Aorta (tissue), 5 donors: ENCODE data around the gene ST6GAL1. TPM values are rescaled to one million over a fixed set of nuclear protein-coding genes. Genes with fewer than 3 reads are reported as not detected.

Source experiments
- ATAC-seq: fragments of 200-7000 bp; cut with Tn5 transposase; one replicate; pipeline ENCODE4 v1.9.1; 2022; ENCODE audit warnings: moderate library complexity; ENCODE audit not compliant: low FRiP score
- DNase-seq, 2 donors: peaks; one replicate each; pipeline ENCODE4 v3.0.0-alpha.2; 2020
- H3K27ac ChIP-seq, 2 donors: one replicate each; pipeline ENCODE4 v1.5.1; 2013; ENCODE audit warnings: low read length in 2 of 2, mild to moderate bottlenecking in 2 of 2, moderate library complexity in 2 of 2, control low read depth in 1 of 2, inconsistent platforms in 1 of 2, low read depth in 1 of 2
- H3K27me3 ChIP-seq, 2 donors: one replicate each; pipeline ENCODE4 v1.6.1; 2013; ENCODE audit warnings: control low read depth in 1 of 2, low read length in 1 of 2, mild to moderate bottlenecking in 1 of 2, moderate library complexity in 1 of 2; ENCODE audit not compliant: insufficient read depth in 2 of 2, control insufficient read depth in 1 of 2
- H3K36me3 ChIP-seq, 2 donors: one replicate each; pipeline ENCODE4 v1.6.1; 2013; ENCODE audit warnings: control low read depth in 1 of 2, low read length in 1 of 2, mild to moderate bottlenecking in 1 of 2; ENCODE audit not compliant: insufficient read depth in 2 of 2, control insufficient read depth in 1 of 2
- H3K4me1 ChIP-seq, 2 donors: one replicate each; pipeline ENCODE4 v1.6.1; 2013; ENCODE audit warnings: low read length in 2 of 2, control low read depth in 1 of 2, mild to moderate bottlenecking in 1 of 2, moderate library complexity in 1 of 2; ENCODE audit not compliant: insufficient read depth in 2 of 2, control insufficient read depth in 1 of 2
- H3K4me3 ChIP-seq, 2 donors: one replicate each; pipeline ENCODE4 v1.5.1; 2013; ENCODE audit warnings: low read length in 2 of 2, control low read depth in 1 of 2, mild to moderate bottlenecking in 1 of 2
- H3K9me3 ChIP-seq: one replicate; pipeline ENCODE4 v1.6.1; 2013; ENCODE audit warnings: mild to moderate bottlenecking, low read length; ENCODE audit not compliant: control insufficient read depth
- WGBS, 2 donors: extraction: QIAGEN DNeasy Blood & Tissue Kit; methylation state at CpG; one replicate each; pipeline ENCODE4 v1.1.7; 2013; 5-methylcytosine and 5-hydroxymethylcytosine counted together
- intact Hi-C, 2 donors: fragments of 100-400 bp; cut with DNase I; formaldehyde crosslinking; loops; one replicate each; pipeline versions ENCODE4 v1.14.2 to v1.15.0; 2022
- polyA plus RNA-seq, 2 donors: library from polyadenylated mRNA; stranded (reverse); fragments of 200-250 nt; gene quantifications; one replicate each; pipeline ENCODE4 v1.2.3, GENCODE V29; 2013
- total RNA-seq, 2 donors: library from RNA; stranded (reverse); fragmentation: NEBNext Ultra II Directional; extraction: Animal tissue kit (Norgen Biotek cat#: 25700); gene quantifications; one replicate each; pipeline ENCODE4 v1.2.1, GENCODE V29; 2021
- donor health status: healthy with polysubstance abuse.
- donor health status: Bipolar disorder and iron deficiency.
- donor health status: DM: no; HTN: no; CAD: no.
- donor health status: DM: no; HTN: no; CAD: no.
- donor health status: DM: yes; HTN: yes; CAD: no.

The ST6GAL1 gene
- total and polyA plus RNA-seq, 4 donors, result 11.8 to 140 (median 50.4) TPM

DNA sequence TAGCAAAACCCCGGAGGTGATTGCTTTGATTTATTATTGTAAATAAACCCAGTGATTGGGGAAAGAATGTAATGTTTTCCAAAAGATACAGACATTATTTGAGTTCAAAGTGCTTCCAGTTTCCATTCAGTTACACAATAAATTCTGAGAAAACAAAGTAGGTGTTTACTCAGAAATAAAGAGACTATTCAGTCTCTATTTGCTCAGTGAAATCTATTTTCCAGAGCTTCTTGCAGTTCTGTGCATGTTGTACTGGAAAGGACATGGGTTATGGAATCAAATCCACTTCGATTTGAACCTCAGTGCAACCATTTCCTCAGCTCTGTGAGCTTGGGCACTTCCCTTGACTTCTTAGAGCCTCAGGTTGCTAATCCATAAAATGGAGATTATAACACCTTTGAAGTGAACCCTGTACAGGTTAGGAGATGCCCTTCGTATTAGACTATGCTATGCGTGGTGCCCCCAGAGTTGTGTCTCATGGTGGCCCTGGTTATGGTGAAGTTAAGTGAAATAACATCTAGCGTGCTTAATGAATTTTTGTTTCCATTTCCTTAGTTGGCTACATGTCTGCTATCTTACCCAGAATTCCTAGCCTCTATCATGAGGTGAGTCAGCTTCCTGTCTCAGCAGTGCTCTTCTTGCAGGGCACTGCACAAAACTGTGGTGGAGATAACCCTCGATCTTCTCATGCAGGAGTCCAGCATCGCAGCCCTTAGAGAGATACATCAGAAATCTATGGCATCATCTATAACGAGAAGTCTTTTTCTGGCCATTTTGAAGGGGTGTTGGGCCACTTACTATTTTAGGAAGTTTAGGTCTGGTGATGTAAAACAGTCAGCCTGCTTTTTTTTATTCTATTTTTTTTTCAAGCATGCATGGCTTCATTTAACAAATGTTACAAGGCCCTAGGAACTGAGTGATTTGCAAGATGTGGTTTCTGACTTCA lies 111.3 kb downstream of the ST6GAL1 start:
- DNase-seq, result no peak
- intact Hi-C loops, result loop anchor here in 1 of 2 donors (5.0 kb wide), 2 partner anchors 39 to 41 kb away; no protein-coding TSS in a partner anchor
- Histone ChIP-seq H3K9me3 (no peaks in the 10 kb centered on the region), H3K4me1 (peaks cover 0 to 2% of the 10 kb centered on the region in 2 donors), H3K36me3 (peaks cover 4 to 5% of the 10 kb centered on the region in 2 donors), H3K4me3 (no peak overlapping the region), H3K27ac (peak overlapping the region in 1 of 2 donors; percentile 61), H3K27me3 (no peaks in the 10 kb centered on the region)
- WGBS, 2 donors, result 58 to 66% methylated on average over 8 of the region's 8 CpGs
- ATAC-seq, result no peak

DNA sequence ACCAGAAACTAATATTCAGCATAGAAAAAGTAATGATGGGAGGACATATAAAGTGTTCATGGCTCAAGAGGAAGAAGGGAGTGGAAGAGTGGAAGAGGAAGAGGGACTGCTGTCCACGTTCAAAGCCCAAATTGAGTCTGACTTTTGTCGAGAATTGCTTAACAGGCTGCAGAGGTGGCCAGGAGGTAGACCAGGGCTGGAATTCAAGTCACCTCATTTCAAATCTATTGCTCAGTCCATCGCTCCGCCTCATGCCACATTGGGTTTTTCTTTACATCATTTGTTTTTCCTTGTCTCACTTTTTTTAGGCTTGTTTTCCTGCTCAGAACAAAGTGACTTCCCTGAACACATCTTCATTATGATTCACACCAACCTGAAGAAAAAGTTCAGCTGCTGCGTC lies 112.0 kb downstream of the ST6GAL1 start:
- Histone ChIP-seq H3K4me3 (no peak overlapping the region), H3K27me3 (no peaks in the 10 kb centered on the region), H3K4me1 (peaks cover 0 to 2% of the 10 kb centered on the region in 2 donors), H3K9me3 (no peaks in the 10 kb centered on the region), H3K27ac (peak overlapping the region in 1 of 2 donors; percentile 66), H3K36me3 (peaks cover 4 to 5% of the 10 kb centered on the region in 2 donors)
- WGBS, 2 donors, result 93 to 94% methylated on average over 5 of the region's 5 CpGs
- DNase-seq (no peak), ATAC-seq (no peak)
- intact Hi-C loops, result loop anchor here in 1 of 2 donors (5.0 kb wide), 2 partner anchors 40 kb away; no protein-coding TSS in a partner anchor

DNA sequence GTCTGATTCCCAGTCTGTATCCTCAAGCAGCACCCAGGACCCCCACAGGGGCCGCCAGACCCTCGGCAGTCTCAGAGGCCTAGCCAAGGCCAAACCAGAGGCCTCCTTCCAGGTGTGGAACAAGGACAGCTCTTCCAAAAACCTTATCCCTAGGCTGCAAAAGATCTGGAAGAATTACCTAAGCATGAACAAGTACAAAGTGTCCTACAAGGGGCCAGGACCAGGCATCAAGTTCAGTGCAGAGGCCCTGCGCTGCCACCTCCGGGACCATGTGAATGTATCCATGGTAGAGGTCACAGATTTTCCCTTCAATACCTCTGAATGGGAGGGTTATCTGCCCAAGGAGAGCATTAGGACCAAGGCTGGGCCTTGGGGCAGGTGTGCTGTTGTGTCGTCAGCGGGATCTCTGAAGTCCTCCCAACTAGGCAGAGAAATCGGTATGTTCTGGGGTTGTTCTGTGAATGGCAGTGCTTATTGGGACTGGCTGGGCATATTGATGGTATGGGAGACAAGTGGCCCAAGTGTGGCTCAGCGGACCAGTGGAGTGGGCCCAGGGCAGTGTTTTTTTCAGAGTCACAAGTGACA lies 112.6 kb downstream of the ST6GAL1 start:
- WGBS, 2 donors, result 96 to 98% methylated on average over 8 of the region's 8 CpGs
- H3K4me3 ChIP-seq, result no peak overlapping the region
- H3K36me3 ChIP-seq, result peaks cover 4 to 5% of the 10 kb centered on the region in 2 donors
- no peaks in the 10 kb centered on the region for H3K27me3 ChIP-seq
- H3K27ac ChIP-seq, result no peak overlapping the region
- peaks cover 0 to 2% of the 10 kb centered on the region in 2 donors for H3K4me1 ChIP-seq
- ATAC-seq (no peak), DNase-seq (no peak)
- H3K9me3 ChIP-seq, result no peaks in the 10 kb centered on the region
- intact Hi-C loops, result loop anchor here in 1 of 2 donors (5.0 kb wide), 2 partner anchors 39 to 41 kb away; no protein-coding TSS in a partner anchor

DNA sequence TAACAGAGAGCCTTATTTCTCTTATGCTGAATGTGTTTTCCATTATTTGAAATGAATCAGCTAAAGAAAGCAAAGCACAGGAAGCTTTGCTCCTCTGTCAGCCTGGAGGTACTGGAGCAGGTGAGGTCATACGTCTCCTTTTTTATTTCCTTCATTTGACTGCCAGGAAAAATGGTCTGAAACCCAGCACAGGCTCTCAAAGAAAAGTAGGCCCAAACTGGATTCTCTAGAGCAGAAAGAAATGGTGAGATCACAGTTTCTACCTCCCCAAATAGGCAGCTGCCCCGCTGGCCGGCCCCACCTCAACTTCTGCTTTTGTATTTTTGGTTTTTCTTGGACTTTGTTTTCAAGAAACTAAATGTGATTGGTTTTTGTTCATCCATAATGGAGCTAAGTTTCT lies 113.9 kb downstream of the ST6GAL1 start:
- Histone ChIP-seq H3K27me3 (no peaks in the 10 kb centered on the region), H3K4me1 (peaks cover 2% of the 10 kb centered on the region in 2 donors), H3K9me3 (no peaks in the 10 kb centered on the region), H3K36me3 (peaks cover 0 to 5% of the 10 kb centered on the region in 2 donors), H3K27ac (peak overlapping the region; percentile 35 to 61), H3K4me3 (no peak overlapping the region)
- DNase-seq (peak in 1 of 2 donors; percentile 60), ATAC-seq (no peak)
- intact Hi-C loops, result loop anchor here in 1 of 2 donors (5.0 kb wide), 2 partner anchors 38 to 42 kb away; no protein-coding TSS in a partner anchor
- WGBS, 2 donors, result 22 to 23% methylated on average over 3 of the region's 3 CpGs

DNA sequence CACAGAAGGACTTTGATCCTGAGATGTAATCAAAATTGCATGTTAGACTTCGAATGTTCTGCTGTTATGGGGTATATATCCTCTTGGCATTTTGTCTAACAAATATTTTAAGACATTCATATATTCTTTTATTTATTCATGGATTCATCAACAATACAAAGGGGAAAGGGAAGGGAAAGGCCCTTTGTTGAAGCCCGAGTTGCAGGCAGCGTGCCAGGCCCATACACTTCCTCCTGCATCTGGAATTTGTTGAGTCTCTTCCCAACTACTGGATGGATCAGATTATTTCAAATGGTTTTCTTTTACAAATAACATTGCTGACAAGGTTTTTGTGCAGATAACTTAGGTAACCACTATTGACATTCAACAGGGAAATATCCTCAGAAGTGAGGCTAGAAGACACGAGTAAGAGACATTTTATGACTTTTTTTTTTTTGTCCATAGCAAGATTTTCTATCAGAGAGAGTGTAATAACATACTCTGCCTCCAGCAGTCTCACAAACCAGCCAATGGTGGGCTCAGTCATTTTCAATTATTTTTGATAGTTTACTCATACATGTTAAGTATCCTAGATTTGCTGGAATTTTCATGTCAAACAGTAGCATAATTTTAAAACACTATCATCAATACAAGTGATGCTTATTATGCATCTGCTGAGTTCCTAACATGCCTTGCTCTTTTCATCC lies 114.7 kb downstream of the ST6GAL1 start:
- no peaks in the 10 kb centered on the region for H3K9me3 ChIP-seq
- no peak overlapping the region for H3K4me3 ChIP-seq
- H3K36me3 ChIP-seq, result peaks cover 0 to 4% of the 10 kb centered on the region in 2 donors
- H3K27me3 ChIP-seq, result no peaks in the 10 kb centered on the region
- WGBS, 2 donors, result 79 to 80% methylated on average over 4 of the region's 4 CpGs
- intact Hi-C loops, result loop anchor here in 1 of 2 donors (5.0 kb wide), 2 partner anchors 37 to 43 kb away; no protein-coding TSS in a partner anchor
- H3K4me1 ChIP-seq, result peaks cover 2 to 3% of the 10 kb centered on the region in 2 donors
- ATAC-seq (no peak), DNase-seq (peak in 1 of 2 donors; percentile 76)
- no peak overlapping the region for H3K27ac ChIP-seq

DNA sequence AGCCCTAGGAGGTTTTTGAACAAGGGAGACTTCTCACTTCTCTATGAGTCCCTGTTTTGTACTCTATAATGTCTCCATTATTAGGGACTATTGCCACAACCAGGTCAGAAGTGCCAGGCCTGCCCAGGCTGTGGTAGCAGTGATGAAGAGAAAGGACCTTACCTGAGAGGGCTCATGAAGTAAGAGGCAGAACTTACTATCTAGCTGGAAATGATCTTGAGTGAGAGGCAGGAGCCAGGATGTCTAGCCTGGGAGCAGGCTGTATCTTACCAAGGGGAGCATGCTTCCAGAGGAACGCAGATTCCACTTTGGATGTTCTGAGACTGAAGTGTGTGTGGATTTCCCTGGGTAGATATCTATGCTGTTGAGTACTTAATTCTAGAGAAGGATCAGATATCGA lies 115.7 kb downstream of the ST6GAL1 start:
- no peaks in the 10 kb centered on the region for H3K27me3 ChIP-seq
- ATAC-seq, result no peak
- WGBS, 2 donors, result 94 to 97% methylated on average over 2 of the region's 2 CpGs

DNA sequence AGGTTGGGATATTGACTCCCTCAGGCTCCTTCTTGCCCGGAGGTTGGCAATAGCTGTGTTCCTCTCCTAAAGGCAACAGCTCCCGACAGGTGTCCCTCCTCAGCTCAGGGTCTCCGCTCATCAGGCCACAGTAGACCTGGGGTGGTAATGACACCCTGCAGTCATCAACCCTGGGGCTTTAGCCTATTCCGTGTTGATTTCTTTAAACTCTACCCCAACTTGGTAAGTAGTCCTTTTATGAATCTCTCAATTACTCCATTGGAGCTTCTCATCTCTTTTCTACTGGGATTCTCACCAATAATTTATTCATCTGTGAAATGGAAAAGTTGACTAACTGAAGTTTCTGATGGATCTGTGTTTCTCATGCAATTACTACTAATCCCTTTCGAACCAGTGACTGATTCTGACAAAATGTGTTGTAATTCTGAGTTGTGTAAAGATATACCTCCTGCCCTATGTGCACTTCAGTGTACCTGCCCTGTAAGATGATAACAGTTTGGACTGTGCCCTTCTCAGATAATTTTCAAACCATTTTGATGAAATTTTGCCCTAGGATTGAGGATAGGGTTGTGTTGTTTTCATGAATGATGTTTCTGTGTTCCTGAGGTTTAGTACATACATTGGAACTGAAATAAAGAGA lies 119.3 kb downstream of the ST6GAL1 start:
- intact Hi-C loops, result no loop called here
- Histone ChIP-seq H3K4me3 (no peak overlapping the region), H3K36me3 (peaks cover 0 to 6% of the 10 kb centered on the region in 2 donors), H3K9me3 (no peaks in the 10 kb centered on the region), H3K27me3 (no peaks in the 10 kb centered on the region), H3K27ac (no peak overlapping the region), H3K4me1 (peaks cover 2 to 3% of the 10 kb centered on the region in 2 donors)
- ATAC-seq (no peak), DNase-seq (no peak)
- 78 to 87% methylated on average over 5 of the region's 5 CpGs for WGBS, 2 donors

More for the DNA sequence above, 115.7 kb downstream of the ST6GAL1 start:
- H3K9me3 ChIP-seq, result no peaks in the 10 kb centered on the region
- no peak overlapping the region for H3K4me3 ChIP-seq
- peaks cover 0 to 4% of the 10 kb centered on the region in 2 donors for H3K36me3 ChIP-seq
- peak overlapping the region in 1 of 2 donors; percentile 35 for H3K27ac ChIP-seq
- no peak for DNase-seq
- intact Hi-C loops, result no loop called here
- H3K4me1 ChIP-seq, result peaks cover 2 to 3% of the 10 kb centered on the region in 2 donors

DNA sequence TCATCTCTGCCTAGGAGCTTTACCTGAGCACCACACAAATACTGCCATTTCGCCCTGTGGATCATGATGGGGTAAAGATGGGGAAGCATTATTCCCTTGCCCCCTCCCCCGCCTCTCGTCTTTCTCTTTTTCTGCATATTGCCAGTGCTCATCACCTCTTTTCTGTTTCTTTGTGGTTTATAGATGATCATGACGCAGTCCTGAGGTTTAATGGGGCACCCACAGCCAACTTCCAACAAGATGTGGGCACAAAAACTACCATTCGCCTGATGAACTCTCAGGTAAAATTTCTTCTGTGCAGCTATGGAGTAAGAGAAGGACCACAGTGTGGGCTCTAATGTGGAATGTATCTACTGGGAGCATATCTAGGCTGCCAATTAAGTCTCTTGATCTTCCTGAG lies 120.7 kb downstream of the ST6GAL1 start:
- Histone ChIP-seq H3K4me1 (peaks cover 2 to 3% of the 10 kb centered on the region in 2 donors), H3K27me3 (no peaks in the 10 kb centered on the region), H3K9me3 (no peaks in the 10 kb centered on the region), H3K27ac (no peak overlapping the region), H3K36me3 (peaks cover 0 to 5% of the 10 kb centered on the region in 2 donors), H3K4me3 (no peak overlapping the region)
- WGBS, 2 donors, result 94 to 98% methylated on average over 5 of the region's 5 CpGs
- intact Hi-C loops, result no loop called here
- DNase-seq (no peak), ATAC-seq (no peak)
